Muscle of back (tissue), 13 donors: ENCODE measurements around the gene TMEM40. TPM values are rescaled to one million over a fixed set of nuclear protein-coding genes. Genes with fewer than 3 reads are reported as not detected.
"Not testable (repeated sequence)": the region's sequence is repeated elsewhere in the genome, so short reads cannot be mapped to it uniquely, and the experiment has no call there.

Experiments
- DNase-seq, 3 donors: peaks; one replicate each; pipeline versions ENCODE4 v3.0.0 to v3.0.0-alpha.2; 2013
- long read RNA-seq, 9 donors: transcript quantifications; one replicate each; lab custom pipeline, GENCODE V29; 2026
- polyA plus RNA-seq, 10 donors: library from polyadenylated mRNA; unstranded; fragments of 120-200 nt; gene quantifications; one replicate each; pipeline ENCODE4 v1.2.1, GENCODE V29; 2013; ENCODE audit not compliant: insufficient read length in 10 of 10

The TMEM40 gene
- 10 to 100 TPM; 10.3 to 26.6 (median 18.5) TPM for polyA plus RNA-seq
- long read RNA-seq, donor 1, partial matches to known transcripts, result 0 of 2 reads
- long read RNA-seq, donor 1, other reads (novel, unspliced or antisense), result 0 of 2 reads
- long read RNA-seq, donor 2, partial matches to known transcripts, result 0 of 4 reads
- long read RNA-seq, donor 2, other reads (novel, unspliced or antisense), result 0 of 4 reads
- long read RNA-seq, donor 3, result 0 reads
- long read RNA-seq, donor 4, partial matches to known transcripts, result 0 of 4 reads
- long read RNA-seq, donor 4, other reads (novel, unspliced or antisense), result 0 of 4 reads
- long read RNA-seq, donor 5, partial matches to known transcripts, result 0 of 5 reads
- long read RNA-seq, donor 5, other reads (novel, unspliced or antisense), result 0 of 5 reads
- long read RNA-seq, donor 6, transcript TMEM40-204 (11 exons, 1,547 nt), result major isoform, 7 of 9 reads
- long read RNA-seq, donor 6, partial matches to known transcripts, result 0 of 9 reads
- long read RNA-seq, donor 6, other reads (novel, unspliced or antisense), result 0 of 9 reads
- long read RNA-seq, donor 7, partial matches to known transcripts, result 0 of 6 reads
- long read RNA-seq, donor 7, other reads (novel, unspliced or antisense), result 0 of 6 reads
- long read RNA-seq, donor 8, partial matches to known transcripts, result 0 of 3 reads
- long read RNA-seq, donor 8, other reads (novel, unspliced or antisense), result 0 of 3 reads
- long read RNA-seq, donor 9, partial matches to known transcripts, result 0 of 2 reads
- long read RNA-seq, donor 9, other reads (novel, unspliced or antisense), result 0 of 2 reads

- no peak for DNase-seq
Measured at GRCh38 chr3:12759097-12759679, at the start of gene TMEM40. TMEM40 (minus strand) TSS chr3:12759259; CDS start chr3:12749832, 9,427 bp downstream.

GRCh38 chr3:12808587-12808986 is 49.5 kb upstream of the TMEM40 start:
- DNase-seq, result no peak

- DNase-seq, result no peak
Measured at GRCh38 chr3:12807601-12808359, 48.7 kb upstream of the TMEM40 start.

GRCh38 chr3:12807066-12807465 is 48.0 kb upstream of the TMEM40 start:
- no peak for DNase-seq

GRCh38 chr3:12803371-12803770 is 44.3 kb upstream of the TMEM40 start:
- no peak for DNase-seq

- no peak for DNase-seq
Measured at GRCh38 chr3:12799525-12800440, 40.7 kb upstream of the TMEM40 start.

GRCh38 chr3:12798559-12799179 is 39.6 kb upstream of the TMEM40 start:
- peak; percentile 25 to 56 (median 41) for DNase-seq

- peak in 1 of 3 donors; percentile 34 for DNase-seq
Measured at GRCh38 chr3:12797892-12798558, 39.0 kb upstream of the TMEM40 start.

GRCh38 chr3:12797124-12797891 is 38.2 kb upstream of the TMEM40 start:
- peak in 1 of 3 donors; percentile 31 for DNase-seq

GRCh38 chr3:12796171-12797123 is 37.4 kb upstream of the TMEM40 start, which contains the start of gene CAND2:
CAND2 (plus strand) TSS chr3:12796680; CDS start chr3:12796721, 41 bp downstream.
- peak; percentile 64 to 92 (median 84) for DNase-seq

- no peak for DNase-seq
Measured at GRCh38 chr3:12793701-12794100, 34.6 kb upstream of the TMEM40 start.

GRCh38 chr3:12791430-12791829 is 32.4 kb upstream of the TMEM40 start:
- no peak for DNase-seq

GRCh38 chr3:12787967-12788690 is 29.1 kb upstream of the TMEM40 start:
- not testable (repeated sequence) for DNase-seq

- peak in 2 of 3 donors; percentile 22 to 61 for DNase-seq
Measured at GRCh38 chr3:12787346-12787745, 28.3 kb upstream of the TMEM40 start.

GRCh38 chr3:12785096-12785495 is 26.0 kb upstream of the TMEM40 start:
- DNase-seq, result no peak

GRCh38 chr3:12782172-12782815 is 23.2 kb upstream of the TMEM40 start:
- no peak for DNase-seq
